WTC11 (cell line): Measurements from ENCODE around the gene TMEM119. TPM values are rescaled to one million over a fixed set of nuclear protein-coding genes. Genes with fewer than 3 reads are reported as not detected.

ENCODE experiments used
- ATAC-seq: fragments of 200-7000 bp; cut with Tn5 transposase; 2 replicates; pipeline ENCODE4 v1.10.0; 2021; ENCODE audit warnings: mild to moderate bottlenecking, moderate library complexity
- CTCF ChIA-PET: fragments of 300-600 bp; sonication (Branson Sonifier 250); formaldehyde crosslinking; loops from one replicate; lab custom pipeline; 2021; ENCODE audit warnings: antibody characterized with exemption; lab: Charles Lee
- POLR2A ChIA-PET: fragments of 350-600 bp; sonication (Branson Sonifier 250); formaldehyde crosslinking; loops from one replicate; lab custom pipeline; 2021; ENCODE audit warnings: antibody characterized with exemption; lab: Charles Lee
- DNase-seq: peaks from one replicate; pipeline ENCODE4 v3.0.0; 2021; ENCODE audit warnings: low spot score
- H3K27ac Mint-ChIP-seq: 2 replicates; pipeline ENCODE4 v1.8.0; 2021; ENCODE audit warnings: mixed read lengths
- H3K27me3 Mint-ChIP-seq: 2 replicates; pipeline ENCODE4 v1.8.0; 2021; ENCODE audit warnings: low read depth, mild to moderate bottlenecking, moderate library complexity, mixed read lengths
- H3K36me3 Mint-ChIP-seq: 2 replicates; pipeline ENCODE4 v1.8.0; 2021; ENCODE audit warnings: mixed read lengths
- H3K4me1 Mint-ChIP-seq: 2 replicates; pipeline ENCODE4 v1.8.0; 2022; ENCODE audit warnings: mixed read lengths
- H3K4me3 Mint-ChIP-seq: 2 replicates; pipeline ENCODE4 v1.8.0; 2021; ENCODE audit warnings: mild to moderate bottlenecking, moderate library complexity, mixed read lengths
- H3K9me3 Mint-ChIP-seq: 2 replicates; pipeline ENCODE4 v1.8.0; 2021; ENCODE audit warnings: mixed read lengths
- ATF1 ChIP-seq: sonication (generic); formaldehyde crosslinking; IDR thresholded peaks from 2 replicates; pipeline ENCODE4 v1.8.1; 2023; ENCODE audit warnings: mild to moderate bottlenecking, moderate library complexity, missing genetic modification reagents
- FOXP1 ChIP-seq: sonication (generic); formaldehyde crosslinking; IDR thresholded peaks from 2 replicates; pipeline ENCODE4 v1.8.0; 2022; ENCODE audit warnings: missing genetic modification reagents, mild to moderate bottlenecking, moderate library complexity, borderline replicate concordance
- GABPB1 ChIP-seq: sonication (generic); formaldehyde crosslinking; IDR thresholded peaks from 2 replicates; pipeline ENCODE4 v1.8.1; 2023; ENCODE audit warnings: mild to moderate bottlenecking, missing genetic modification reagents
- MXD4 ChIP-seq: fragments of 250-450 bp; sonication (Bioruptor Pico); IDR thresholded peaks from 2 replicates; pipeline ENCODE4 v1.8.0; 2021; ENCODE audit warnings: mild to moderate bottlenecking, moderate library complexity, borderline replicate concordance
- NR2C2 ChIP-seq: sonication (generic); formaldehyde crosslinking; IDR thresholded peaks from 2 replicates; pipeline ENCODE4 v1.8.0; 2022; ENCODE audit warnings: mild to moderate bottlenecking, missing genetic modification reagents
- SOX15 ChIP-seq: fragments of 250-450 bp; sonication (Bioruptor Pico); IDR thresholded peaks from 2 replicates; pipeline ENCODE4 v1.9.0; 2021; ENCODE audit warnings: mild to moderate bottlenecking
- ZNF121 ChIP-seq: sonication (generic); formaldehyde crosslinking; IDR thresholded peaks from 2 replicates; pipeline ENCODE4 v1.8.0; 2023; ENCODE audit warnings: missing genetic modification reagents
- ZNF138 ChIP-seq: sonication (generic); formaldehyde crosslinking; conservative IDR thresholded peaks from 2 replicates; pipeline ENCODE4 v1.8.1; 2022; ENCODE audit warnings: mild to moderate bottlenecking, moderate library complexity, missing genetic modification reagents
- ZNF263 ChIP-seq: sonication (generic); formaldehyde crosslinking; IDR thresholded peaks from 2 replicates; pipeline ENCODE4 v1.8.1; 2022; ENCODE audit warnings: low read depth, mild to moderate bottlenecking, moderate library complexity, missing genetic modification reagents
- total RNA-seq: library from RNA; stranded (reverse); gene quantifications from 3 replicates; pipeline ENCODE4 v1.2.3, GENCODE V29; 2021
- TF ChIP-seq, protein P1 (sequence below): fragments of 250-450 bp; sonication (Bioruptor Pico); IDR thresholded peaks from 2 replicates; pipeline ENCODE4 v1.8.0; 2021; ENCODE audit warnings: mild to moderate bottlenecking
- TF ChIP-seq, protein P2 (sequence below): sonication (generic); formaldehyde crosslinking; IDR thresholded peaks from 2 replicates; pipeline ENCODE4 v1.8.1; 2023; ENCODE audit warnings: mild to moderate bottlenecking, missing genetic modification reagents, moderate library complexity
- TF ChIP-seq, protein P3 (sequence below): sonication (generic); formaldehyde crosslinking; conservative IDR thresholded peaks from 2 replicates; pipeline ENCODE4 v1.8.1; 2023; ENCODE audit warnings: mild to moderate bottlenecking, low read depth, missing genetic modification reagents, moderate library complexity
- TF ChIP-seq, protein P4 (sequence below): sonication (generic); formaldehyde crosslinking; IDR thresholded peaks from 2 replicates; pipeline ENCODE4 v1.8.0; 2023; ENCODE audit warnings: missing genetic modification reagents, mild to moderate bottlenecking, borderline replicate concordance
- TF ChIP-seq, protein P5 (sequence below): sonication (generic); formaldehyde crosslinking; IDR thresholded peaks from 2 replicates; pipeline ENCODE4 v1.8.1; 2022; ENCODE audit warnings: low read depth, mild to moderate bottlenecking, moderate library complexity, missing genetic modification reagents, borderline replicate concordance
- TF ChIP-seq, protein P6 (sequence below): fragments of 250-450 bp; sonication (Bioruptor Pico); IDR thresholded peaks from 2 replicates; pipeline ENCODE4 v1.9.0; 2021; ENCODE audit warnings: moderate library complexity, mild to moderate bottlenecking, inconsistent platforms, borderline replicate concordance
- TF ChIP-seq, protein P7 (sequence below): sonication (generic); formaldehyde crosslinking; IDR thresholded peaks from 2 replicates; pipeline ENCODE4 v1.8.0; 2022; ENCODE audit warnings: mild to moderate bottlenecking, missing genetic modification reagents

TMEM119 gene
- total RNA-seq, 1 experiment from 2014 or later: 0.20 TPM

DNA sequence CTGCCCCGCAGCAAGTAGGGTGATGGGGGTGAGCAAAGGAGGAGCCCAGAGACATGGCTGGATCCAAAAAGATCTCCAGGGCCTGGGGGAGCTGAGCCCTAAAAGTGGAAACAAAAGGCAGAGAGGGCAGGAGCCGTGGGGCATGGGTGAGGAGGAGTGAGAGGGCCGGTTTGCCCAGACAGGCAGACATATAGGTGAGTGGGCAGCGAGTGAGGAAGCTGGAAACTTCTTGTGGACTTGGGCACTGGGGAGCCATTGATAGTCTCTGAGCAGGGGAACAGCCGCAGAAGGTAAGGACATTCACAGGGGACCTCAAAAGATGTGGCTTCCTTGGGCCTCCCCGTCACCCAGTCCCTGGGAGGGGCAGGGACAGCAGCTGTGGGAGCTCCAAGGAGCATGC lies 16.8 kb upstream of the TMEM119 start:
- Mint-ChIP-seq H3K4me1 (peaks cover 32% of the 10 kb centered on the region), H3K36me3 (no peaks in the 10 kb centered on the region), H3K27ac (no peak overlapping the region), H3K9me3 (peaks cover 13% of the 10 kb centered on the region), H3K27me3 (peaks cover 2% of the 10 kb centered on the region; the same call in 1 of the 2 replicates), H3K4me3 (no peak overlapping the region)
- ChIA-PET POLR2A (no interaction called here), CTCF (no interaction called here)
- TF ChIP-seq SOX15 (CRISPR knock-in tag): no peak
- no peak for DNase-seq
- no peak for ATAC-seq

DNA sequence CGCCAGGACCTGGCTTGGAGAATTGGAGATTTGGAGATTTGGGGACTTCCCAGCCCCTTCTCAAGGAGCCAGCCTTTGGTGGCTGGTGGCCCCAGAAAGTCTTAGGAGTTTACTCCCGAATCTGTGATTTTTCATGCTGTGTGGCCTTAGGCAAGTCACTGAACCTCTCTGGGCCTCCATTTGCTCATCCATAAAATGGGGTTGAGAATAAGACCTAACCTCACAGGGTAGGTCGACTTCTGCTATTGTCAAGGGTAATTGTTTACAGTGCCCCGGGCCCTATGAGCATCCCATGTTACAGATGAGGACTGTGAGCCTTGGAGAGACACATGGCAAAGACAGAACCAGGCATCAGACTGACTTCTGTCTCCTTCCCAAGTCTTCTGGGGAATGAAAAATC lies 16.2 kb upstream of the TMEM119 start:
- ATAC-seq (no peak), DNase-seq (no peak)
- ChIA-PET POLR2A (no interaction called here), CTCF (interaction anchor here (0.6 to 1.9 kb wide), 3 partner anchors 44 to 120 kb away, joined by 3 to 6 read pairs (median 3); partner anchors contain the start of gene ISCU)
- TF ChIP-seq, protein P1, sequence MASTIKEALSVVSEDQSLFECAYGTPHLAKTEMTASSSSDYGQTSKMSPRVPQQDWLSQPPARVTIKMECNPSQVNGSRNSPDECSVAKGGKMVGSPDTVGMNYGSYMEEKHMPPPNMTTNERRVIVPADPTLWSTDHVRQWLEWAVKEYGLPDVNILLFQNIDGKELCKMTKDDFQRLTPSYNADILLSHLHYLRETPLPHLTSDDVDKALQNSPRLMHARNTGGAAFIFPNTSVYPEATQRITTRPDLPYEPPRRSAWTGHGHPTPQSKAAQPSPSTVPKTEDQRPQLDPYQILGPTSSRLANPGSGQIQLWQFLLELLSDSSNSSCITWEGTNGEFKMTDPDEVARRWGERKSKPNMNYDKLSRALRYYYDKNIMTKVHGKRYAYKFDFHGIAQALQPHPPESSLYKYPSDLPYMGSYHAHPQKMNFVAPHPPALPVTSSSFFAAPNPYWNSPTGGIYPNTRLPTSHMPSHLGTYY (CRISPR knock-in tag): no peak
- TF ChIP-seq, protein P2, sequence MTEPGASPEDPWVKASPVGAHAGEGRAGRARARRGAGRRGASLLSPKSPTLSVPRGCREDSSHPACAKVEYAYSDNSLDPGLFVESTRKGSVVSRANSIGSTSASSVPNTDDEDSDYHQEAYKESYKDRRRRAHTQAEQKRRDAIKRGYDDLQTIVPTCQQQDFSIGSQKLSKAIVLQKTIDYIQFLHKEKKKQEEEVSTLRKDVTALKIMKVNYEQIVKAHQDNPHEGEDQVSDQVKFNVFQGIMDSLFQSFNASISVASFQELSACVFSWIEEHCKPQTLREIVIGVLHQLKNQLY: no peak
- TF ChIP-seq ATF1 (CRISPR knock-in tag) (no peak), ZNF121 (CRISPR knock-in tag) (no peak), ZNF138 (no peak), FOXP1 (no peak), ZNF263 (CRISPR knock-in tag) (no peak), SOX15 (CRISPR knock-in tag) (no peak), GABPB1 (CRISPR knock-in tag) (no peak), MXD4 (no peak), NR2C2 (CRISPR knock-in tag) (no peak)
- TF ChIP-seq, protein P3, sequence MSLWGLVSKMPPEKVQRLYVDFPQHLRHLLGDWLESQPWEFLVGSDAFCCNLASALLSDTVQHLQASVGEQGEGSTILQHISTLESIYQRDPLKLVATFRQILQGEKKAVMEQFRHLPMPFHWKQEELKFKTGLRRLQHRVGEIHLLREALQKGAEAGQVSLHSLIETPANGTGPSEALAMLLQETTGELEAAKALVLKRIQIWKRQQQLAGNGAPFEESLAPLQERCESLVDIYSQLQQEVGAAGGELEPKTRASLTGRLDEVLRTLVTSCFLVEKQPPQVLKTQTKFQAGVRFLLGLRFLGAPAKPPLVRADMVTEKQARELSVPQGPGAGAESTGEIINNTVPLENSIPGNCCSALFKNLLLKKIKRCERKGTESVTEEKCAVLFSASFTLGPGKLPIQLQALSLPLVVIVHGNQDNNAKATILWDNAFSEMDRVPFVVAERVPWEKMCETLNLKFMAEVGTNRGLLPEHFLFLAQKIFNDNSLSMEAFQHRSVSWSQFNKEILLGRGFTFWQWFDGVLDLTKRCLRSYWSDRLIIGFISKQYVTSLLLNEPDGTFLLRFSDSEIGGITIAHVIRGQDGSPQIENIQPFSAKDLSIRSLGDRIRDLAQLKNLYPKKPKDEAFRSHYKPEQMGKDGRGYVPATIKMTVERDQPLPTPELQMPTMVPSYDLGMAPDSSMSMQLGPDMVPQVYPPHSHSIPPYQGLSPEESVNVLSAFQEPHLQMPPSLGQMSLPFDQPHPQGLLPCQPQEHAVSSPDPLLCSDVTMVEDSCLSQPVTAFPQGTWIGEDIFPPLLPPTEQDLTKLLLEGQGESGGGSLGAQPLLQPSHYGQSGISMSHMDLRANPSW (CRISPR knock-in tag): no peak
- TF ChIP-seq, protein P4, sequence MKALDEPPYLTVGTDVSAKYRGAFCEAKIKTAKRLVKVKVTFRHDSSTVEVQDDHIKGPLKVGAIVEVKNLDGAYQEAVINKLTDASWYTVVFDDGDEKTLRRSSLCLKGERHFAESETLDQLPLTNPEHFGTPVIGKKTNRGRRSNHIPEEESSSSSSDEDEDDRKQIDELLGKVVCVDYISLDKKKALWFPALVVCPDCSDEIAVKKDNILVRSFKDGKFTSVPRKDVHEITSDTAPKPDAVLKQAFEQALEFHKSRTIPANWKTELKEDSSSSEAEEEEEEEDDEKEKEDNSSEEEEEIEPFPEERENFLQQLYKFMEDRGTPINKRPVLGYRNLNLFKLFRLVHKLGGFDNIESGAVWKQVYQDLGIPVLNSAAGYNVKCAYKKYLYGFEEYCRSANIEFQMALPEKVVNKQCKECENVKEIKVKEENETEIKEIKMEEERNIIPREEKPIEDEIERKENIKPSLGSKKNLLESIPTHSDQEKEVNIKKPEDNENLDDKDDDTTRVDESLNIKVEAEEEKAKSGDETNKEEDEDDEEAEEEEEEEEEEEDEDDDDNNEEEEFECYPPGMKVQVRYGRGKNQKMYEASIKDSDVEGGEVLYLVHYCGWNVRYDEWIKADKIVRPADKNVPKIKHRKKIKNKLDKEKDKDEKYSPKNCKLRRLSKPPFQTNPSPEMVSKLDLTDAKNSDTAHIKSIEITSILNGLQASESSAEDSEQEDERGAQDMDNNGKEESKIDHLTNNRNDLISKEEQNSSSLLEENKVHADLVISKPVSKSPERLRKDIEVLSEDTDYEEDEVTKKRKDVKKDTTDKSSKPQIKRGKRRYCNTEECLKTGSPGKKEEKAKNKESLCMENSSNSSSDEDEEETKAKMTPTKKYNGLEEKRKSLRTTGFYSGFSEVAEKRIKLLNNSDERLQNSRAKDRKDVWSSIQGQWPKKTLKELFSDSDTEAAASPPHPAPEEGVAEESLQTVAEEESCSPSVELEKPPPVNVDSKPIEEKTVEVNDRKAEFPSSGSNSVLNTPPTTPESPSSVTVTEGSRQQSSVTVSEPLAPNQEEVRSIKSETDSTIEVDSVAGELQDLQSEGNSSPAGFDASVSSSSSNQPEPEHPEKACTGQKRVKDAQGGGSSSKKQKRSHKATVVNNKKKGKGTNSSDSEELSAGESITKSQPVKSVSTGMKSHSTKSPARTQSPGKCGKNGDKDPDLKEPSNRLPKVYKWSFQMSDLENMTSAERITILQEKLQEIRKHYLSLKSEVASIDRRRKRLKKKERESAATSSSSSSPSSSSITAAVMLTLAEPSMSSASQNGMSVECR (CRISPR knock-in tag): no peak
- TF ChIP-seq, protein P5, sequence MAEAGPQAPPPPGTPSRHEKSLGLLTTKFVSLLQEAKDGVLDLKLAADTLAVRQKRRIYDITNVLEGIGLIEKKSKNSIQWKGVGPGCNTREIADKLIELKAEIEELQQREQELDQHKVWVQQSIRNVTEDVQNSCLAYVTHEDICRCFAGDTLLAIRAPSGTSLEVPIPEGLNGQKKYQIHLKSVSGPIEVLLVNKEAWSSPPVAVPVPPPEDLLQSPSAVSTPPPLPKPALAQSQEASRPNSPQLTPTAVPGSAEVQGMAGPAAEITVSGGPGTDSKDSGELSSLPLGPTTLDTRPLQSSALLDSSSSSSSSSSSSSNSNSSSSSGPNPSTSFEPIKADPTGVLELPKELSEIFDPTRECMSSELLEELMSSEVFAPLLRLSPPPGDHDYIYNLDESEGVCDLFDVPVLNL (CRISPR knock-in tag): no peak
- TF ChIP-seq, protein P6, sequence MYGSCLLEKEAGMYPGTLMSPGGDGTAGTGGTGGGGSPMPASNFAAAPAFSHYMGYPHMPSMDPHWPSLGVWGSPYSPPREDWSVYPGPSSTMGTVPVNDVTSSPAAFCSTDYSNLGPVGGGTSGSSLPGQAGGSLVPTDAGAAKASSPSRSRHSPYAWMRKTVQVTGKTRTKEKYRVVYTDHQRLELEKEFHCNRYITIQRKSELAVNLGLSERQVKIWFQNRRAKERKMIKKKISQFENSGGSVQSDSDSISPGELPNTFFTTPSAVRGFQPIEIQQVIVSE (CRISPR knock-in tag): no peak
- TF ChIP-seq, protein P7, sequence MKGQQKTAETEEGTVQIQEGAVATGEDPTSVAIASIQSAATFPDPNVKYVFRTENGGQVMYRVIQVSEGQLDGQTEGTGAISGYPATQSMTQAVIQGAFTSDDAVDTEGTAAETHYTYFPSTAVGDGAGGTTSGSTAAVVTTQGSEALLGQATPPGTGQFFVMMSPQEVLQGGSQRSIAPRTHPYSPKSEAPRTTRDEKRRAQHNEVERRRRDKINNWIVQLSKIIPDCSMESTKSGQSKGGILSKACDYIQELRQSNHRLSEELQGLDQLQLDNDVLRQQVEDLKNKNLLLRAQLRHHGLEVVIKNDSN (CRISPR knock-in tag): no peak
- Mint-ChIP-seq H3K4me3 (no peak overlapping the region), H3K36me3 (no peaks in the 10 kb centered on the region), H3K9me3 (peaks cover 13% of the 10 kb centered on the region), H3K4me1 (peaks cover 27% of the 10 kb centered on the region), H3K27ac (no peak overlapping the region), H3K27me3 (peaks cover 2% of the 10 kb centered on the region; the same call in 1 of the 2 replicates)
